K562 (cell line): ENCODE results near the gene QPRT. TPM values are rescaled to one million over a fixed set of nuclear protein-coding genes. Genes with fewer than 3 reads are reported as not detected.
A peak's percentile ranks its signal among the peaks of the same experiment; 100 is the strongest.

Experiments used
- ESRRB ChIP-seq: fragments of 250-450 bp; sonication (Bioruptor Pico); IDR thresholded peaks from 2 replicates; pipeline ENCODE4 v1.5.0; 2020; ENCODE audit warnings: mild to moderate bottlenecking, moderate library complexity, borderline replicate concordance
- FOS ChIP-seq: IDR thresholded peaks from 3 replicates; pipeline ENCODE4 v1.6.1; 2011; ENCODE audit not compliant: insufficient read length; ENCODE audit errors: extremely low read depth
- KDM5B ChIP-seq: fragments of 200-600 bp; sonication (generic); IDR thresholded peaks from 2 replicates; pipeline ENCODE4 v1.6.1; 2012; ENCODE audit warnings: low read depth, mild to moderate bottlenecking, moderate library complexity, low read length, control low read depth, inconsistent platforms; ENCODE audit not compliant: insufficient replicate concordance
- MYNN ChIP-seq, 2 experiments: sonication (generic); formaldehyde crosslinking in 1 of 2; IDR thresholded peaks; 2 replicates each; pipeline versions ENCODE4 v1.5.0 to v1.6.1; 2016 to 2020; ENCODE audit warnings: antibody characterized with exemption in 1 of 2, missing genetic modification reagents in 1 of 2
- PTRF ChIP-seq: fragments of 450-650 bp; IDR thresholded peaks from 2 replicates; pipeline ENCODE4 v1.6.1; 2016; ENCODE audit warnings: mild to moderate bottlenecking, missing genetic modification characterization, missing compliant biosample characterization
- SLC30A9 ChIP-seq: fragments of 250-450 bp; sonication (Bioruptor Pico); IDR thresholded peaks from 2 replicates; pipeline ENCODE4 v1.8.0; 2022; ENCODE audit warnings: mild to moderate bottlenecking, moderate library complexity
- SMARCA4 ChIP-seq: fragments of 450-650 bp; IDR thresholded peaks from 2 replicates; pipeline ENCODE4 v1.6.1; 2016
- YBX1 ChIP-seq: fragments of 450-650 bp; IDR thresholded peaks from 2 replicates; pipeline ENCODE4 v1.7.1; 2016; ENCODE audit warnings: mild to moderate bottlenecking
- ZNF239 ChIP-seq: fragments of 250-450 bp; sonication (Bioruptor Pico); IDR thresholded peaks from 2 replicates; pipeline ENCODE4 v1.4.0; 2020; ENCODE audit warnings: mild to moderate bottlenecking
- polyA plus RNA-seq, 8 experiments: library from polyadenylated mRNA; depleted of rRNA in 4 of 8; stranded (reverse) in 5 of 8; unstranded in 3 of 8; fragments of >200 nt; fragmentation: Nextera tagmentation in 2 of 8; fragmentation: Illumina TruSeq in 1 of 8; extraction: Ambion mirVana in 2 of 8; extraction: Trizol in 1 of 8; gene quantifications; 2 replicates each; pipeline versions ENCODE4 v1.2.1 to v1.2.3, GENCODE V29; 2011 to 2014; ENCODE audit warnings: inconsistent platforms in 1 of 8, missing spikeins in 1 of 8
- total RNA-seq, 7 experiments: library from RNA; depleted of rRNA in 6 of 7; stranded (reverse); fragments of >200 nt in 6 of 7; fragmentation: Illumina TruSeq in 2 of 7; extraction: Trizol in 2 of 7; gene quantifications; 2 replicates each; pipeline versions ENCODE4 v1.2.1 to v1.2.3, GENCODE V29; 2011 to 2021; ENCODE audit warnings: low replicate concordance in 1 of 7
- TF ChIP-seq, protein P1 (sequence below): fragments of 200-600 bp; sonication (generic); IDR thresholded peaks from one replicate; pipeline ENCODE4 v1.6.1; 2012; ENCODE audit warnings: mild to moderate bottlenecking, low read depth, low read length, inconsistent platforms
- TF ChIP-seq, protein P2 (sequence below), 2 experiments: fragments of 450-650 bp; IDR thresholded peaks; 2 replicates each; pipeline ENCODE4 v1.6.1; 2016
- TF ChIP-seq, protein P3 (sequence below): sonication (generic); formaldehyde crosslinking; IDR thresholded peaks from 2 replicates; pipeline ENCODE4 v1.8.0; 2022; ENCODE audit warnings: mild to moderate bottlenecking, missing genetic modification reagents
- TF ChIP-seq, protein P4 (sequence below), 2 experiments: fragments of 450-650 bp in 1 of 2; sonication (generic) in 1 of 2; formaldehyde crosslinking; conservative IDR thresholded peaks; 2 replicates each; pipeline versions ENCODE4 v1.4.0 to v1.8.1; 2020 to 2022; ENCODE audit warnings: mild to moderate bottlenecking in 1 of 2, missing genetic modification reagents in 1 of 2

The QPRT gene
- total and polyA plus RNA-seq, 9 of the 15 experiments (the other 6 are each of a cell fraction or from before 2014, with no cell fraction given) = 7.7 to 112 (median 64.1) TPM

DNA sequence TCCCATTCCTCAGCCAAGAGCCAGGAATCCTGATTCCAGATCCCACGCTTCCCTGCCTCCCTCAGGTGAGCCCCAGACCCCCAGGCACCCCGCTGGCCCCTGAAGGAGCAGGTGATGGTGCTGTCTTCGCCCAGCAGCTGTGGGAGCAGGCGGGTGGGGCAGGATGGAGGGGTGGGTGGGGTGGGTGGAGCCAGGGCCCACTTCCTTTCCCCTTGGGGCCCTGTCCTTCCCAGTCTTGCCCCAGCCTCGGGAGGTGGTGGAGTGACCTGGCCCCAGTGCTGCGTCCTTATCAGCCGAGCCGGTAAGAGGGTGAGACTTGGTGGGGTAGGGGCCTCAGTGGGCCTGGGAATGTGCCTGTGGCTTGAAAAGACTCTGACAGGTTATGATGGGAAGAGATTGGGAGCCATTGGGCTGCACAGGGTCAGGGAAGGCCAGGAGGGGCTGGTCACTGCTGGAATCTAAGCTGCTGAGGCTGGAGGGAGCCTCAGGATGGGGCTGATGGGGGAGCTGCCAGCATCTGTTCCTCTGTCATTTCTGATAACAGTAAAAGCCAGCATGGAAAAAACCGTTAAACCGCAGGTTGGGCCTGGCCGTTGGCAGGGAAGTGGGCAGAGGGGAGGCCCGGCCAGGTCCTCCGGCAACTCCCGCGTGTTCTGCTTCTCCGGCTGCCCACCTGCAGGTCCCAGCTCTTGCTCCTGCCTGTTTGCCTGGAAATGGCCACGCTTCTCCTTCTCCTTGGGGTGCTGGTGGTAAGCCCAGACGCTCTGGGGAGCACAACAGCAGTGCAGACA lies 15.8 kb upstream of the QPRT start, which contains the start of gene SPN (continued):
- TF ChIP-seq, protein P1, sequence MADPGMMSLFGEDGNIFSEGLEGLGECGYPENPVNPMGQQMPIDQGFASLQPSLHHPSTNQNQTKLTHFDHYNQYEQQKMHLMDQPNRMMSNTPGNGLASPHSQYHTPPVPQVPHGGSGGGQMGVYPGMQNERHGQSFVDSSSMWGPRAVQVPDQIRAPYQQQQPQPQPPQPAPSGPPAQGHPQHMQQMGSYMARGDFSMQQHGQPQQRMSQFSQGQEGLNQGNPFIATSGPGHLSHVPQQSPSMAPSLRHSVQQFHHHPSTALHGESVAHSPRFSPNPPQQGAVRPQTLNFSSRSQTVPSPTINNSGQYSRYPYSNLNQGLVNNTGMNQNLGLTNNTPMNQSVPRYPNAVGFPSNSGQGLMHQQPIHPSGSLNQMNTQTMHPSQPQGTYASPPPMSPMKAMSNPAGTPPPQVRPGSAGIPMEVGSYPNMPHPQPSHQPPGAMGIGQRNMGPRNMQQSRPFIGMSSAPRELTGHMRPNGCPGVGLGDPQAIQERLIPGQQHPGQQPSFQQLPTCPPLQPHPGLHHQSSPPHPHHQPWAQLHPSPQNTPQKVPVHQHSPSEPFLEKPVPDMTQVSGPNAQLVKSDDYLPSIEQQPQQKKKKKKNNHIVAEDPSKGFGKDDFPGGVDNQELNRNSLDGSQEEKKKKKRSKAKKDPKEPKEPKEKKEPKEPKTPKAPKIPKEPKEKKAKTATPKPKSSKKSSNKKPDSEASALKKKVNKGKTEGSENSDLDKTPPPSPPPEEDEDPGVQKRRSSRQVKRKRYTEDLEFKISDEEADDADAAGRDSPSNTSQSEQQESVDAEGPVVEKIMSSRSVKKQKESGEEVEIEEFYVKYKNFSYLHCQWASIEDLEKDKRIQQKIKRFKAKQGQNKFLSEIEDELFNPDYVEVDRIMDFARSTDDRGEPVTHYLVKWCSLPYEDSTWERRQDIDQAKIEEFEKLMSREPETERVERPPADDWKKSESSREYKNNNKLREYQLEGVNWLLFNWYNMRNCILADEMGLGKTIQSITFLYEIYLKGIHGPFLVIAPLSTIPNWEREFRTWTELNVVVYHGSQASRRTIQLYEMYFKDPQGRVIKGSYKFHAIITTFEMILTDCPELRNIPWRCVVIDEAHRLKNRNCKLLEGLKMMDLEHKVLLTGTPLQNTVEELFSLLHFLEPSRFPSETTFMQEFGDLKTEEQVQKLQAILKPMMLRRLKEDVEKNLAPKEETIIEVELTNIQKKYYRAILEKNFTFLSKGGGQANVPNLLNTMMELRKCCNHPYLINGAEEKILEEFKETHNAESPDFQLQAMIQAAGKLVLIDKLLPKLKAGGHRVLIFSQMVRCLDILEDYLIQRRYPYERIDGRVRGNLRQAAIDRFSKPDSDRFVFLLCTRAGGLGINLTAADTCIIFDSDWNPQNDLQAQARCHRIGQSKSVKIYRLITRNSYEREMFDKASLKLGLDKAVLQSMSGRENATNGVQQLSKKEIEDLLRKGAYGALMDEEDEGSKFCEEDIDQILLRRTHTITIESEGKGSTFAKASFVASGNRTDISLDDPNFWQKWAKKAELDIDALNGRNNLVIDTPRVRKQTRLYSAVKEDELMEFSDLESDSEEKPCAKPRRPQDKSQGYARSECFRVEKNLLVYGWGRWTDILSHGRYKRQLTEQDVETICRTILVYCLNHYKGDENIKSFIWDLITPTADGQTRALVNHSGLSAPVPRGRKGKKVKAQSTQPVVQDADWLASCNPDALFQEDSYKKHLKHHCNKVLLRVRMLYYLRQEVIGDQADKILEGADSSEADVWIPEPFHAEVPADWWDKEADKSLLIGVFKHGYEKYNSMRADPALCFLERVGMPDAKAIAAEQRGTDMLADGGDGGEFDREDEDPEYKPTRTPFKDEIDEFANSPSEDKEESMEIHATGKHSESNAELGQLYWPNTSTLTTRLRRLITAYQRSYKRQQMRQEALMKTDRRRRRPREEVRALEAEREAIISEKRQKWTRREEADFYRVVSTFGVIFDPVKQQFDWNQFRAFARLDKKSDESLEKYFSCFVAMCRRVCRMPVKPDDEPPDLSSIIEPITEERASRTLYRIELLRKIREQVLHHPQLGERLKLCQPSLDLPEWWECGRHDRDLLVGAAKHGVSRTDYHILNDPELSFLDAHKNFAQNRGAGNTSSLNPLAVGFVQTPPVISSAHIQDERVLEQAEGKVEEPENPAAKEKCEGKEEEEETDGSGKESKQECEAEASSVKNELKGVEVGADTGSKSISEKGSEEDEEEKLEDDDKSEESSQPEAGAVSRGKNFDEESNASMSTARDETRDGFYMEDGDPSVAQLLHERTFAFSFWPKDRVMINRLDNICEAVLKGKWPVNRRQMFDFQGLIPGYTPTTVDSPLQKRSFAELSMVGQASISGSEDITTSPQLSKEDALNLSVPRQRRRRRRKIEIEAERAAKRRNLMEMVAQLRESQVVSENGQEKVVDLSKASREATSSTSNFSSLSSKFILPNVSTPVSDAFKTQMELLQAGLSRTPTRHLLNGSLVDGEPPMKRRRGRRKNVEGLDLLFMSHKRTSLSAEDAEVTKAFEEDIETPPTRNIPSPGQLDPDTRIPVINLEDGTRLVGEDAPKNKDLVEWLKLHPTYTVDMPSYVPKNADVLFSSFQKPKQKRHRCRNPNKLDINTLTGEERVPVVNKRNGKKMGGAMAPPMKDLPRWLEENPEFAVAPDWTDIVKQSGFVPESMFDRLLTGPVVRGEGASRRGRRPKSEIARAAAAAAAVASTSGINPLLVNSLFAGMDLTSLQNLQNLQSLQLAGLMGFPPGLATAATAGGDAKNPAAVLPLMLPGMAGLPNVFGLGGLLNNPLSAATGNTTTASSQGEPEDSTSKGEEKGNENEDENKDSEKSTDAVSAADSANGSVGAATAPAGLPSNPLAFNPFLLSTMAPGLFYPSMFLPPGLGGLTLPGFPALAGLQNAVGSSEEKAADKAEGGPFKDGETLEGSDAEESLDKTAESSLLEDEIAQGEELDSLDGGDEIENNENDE = no peak
- TF ChIP-seq, protein P2, sequence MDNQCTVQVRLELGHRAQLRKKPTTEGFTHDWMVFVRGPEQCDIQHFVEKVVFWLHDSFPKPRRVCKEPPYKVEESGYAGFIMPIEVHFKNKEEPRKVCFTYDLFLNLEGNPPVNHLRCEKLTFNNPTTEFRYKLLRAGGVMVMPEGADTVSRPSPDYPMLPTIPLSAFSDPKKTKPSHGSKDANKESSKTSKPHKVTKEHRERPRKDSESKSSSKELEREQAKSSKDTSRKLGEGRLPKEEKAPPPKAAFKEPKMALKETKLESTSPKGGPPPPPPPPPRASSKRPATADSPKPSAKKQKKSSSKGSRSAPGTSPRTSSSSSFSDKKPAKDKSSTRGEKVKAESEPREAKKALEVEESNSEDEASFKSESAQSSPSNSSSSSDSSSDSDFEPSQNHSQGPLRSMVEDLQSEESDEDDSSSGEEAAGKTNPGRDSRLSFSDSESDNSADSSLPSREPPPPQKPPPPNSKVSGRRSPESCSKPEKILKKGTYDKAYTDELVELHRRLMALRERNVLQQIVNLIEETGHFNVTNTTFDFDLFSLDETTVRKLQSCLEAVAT (IDR thresholded peaks at IDR 0.05) = peak in 1 of 2 experiments; percentile 78; a peak in 1 of 4 replicates
- no peak for TF ChIP-seq SLC30A9 (CRISPR knock-in tag)
- peak; percentile 72 for TF ChIP-seq SMARCA4
- TF ChIP-seq FOS = no peak
- TF ChIP-seq YBX1 = no peak
- TF ChIP-seq, protein P3, sequence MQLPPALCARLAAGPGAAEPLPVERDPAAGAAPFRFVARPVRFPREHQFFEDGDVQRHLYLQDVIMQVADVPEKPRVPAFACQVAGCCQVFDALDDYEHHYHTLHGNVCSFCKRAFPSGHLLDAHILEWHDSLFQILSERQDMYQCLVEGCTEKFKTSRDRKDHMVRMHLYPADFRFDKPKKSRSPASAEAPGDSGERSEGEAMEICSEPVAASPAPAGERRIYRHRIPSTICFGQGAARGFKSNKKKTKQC (CRISPR knock-in tag) = peak; percentile 49; the same call in 1 of the 2 replicates
- TF ChIP-seq PTRF (tag) = no peak
- no peak; the same call in 1 of the 2 replicates for TF ChIP-seq ZNF239 (CRISPR knock-in tag)
- TF ChIP-seq, protein P4, sequence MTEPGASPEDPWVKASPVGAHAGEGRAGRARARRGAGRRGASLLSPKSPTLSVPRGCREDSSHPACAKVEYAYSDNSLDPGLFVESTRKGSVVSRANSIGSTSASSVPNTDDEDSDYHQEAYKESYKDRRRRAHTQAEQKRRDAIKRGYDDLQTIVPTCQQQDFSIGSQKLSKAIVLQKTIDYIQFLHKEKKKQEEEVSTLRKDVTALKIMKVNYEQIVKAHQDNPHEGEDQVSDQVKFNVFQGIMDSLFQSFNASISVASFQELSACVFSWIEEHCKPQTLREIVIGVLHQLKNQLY (CRISPR knock-in tag; conservative IDR thresholded peaks at IDR 0.05) = no peak
- no peak for TF ChIP-seq ESRRB (CRISPR knock-in tag)
- peak; percentile 94 for TF ChIP-seq MYNN (IDR thresholded peaks at IDR 0.05)
- TF ChIP-seq MYNN (CRISPR knock-in tag; IDR thresholded peaks at IDR 0.05) = no peak
- TF ChIP-seq KDM5B = peak; percentile 89
